ENCODE data around the gene LILRA6. TPM values are rescaled to one million over a fixed set of nuclear protein-coding genes. Genes with fewer than 3 reads are reported as not detected.

Gene LILRA6
- total and polyA plus RNA-seq, 10 of the 15 experiments (the other 5 are each of a cell fraction or from before 2014, with no cell fraction given): 0.04 to 1.7 (median 0.09) TPM; not detected in 2

GRCh38 chr19:54231077-54231931 is 11.3 kb downstream of the LILRA6 start (continued):
- TF ChIP-seq CTCF (IDR thresholded peaks at IDR 0.05 in 2 of 3, conservative IDR thresholded peaks at IDR 0.05 in 1 of 3; ENCODE audit: control insufficient read depth in 2 of 3, extremely low read depth in 1 of 3, insufficient read depth in 1 of 3, low read depth in 3 of 3, low read length in 3 of 3): peak; percentile 99; a peak in 5 of 6 replicates
- no peak for TF ChIP-seq HSF1 (IDR thresholded peaks at IDR 0.05; ENCODE audit: low read depth, low read length)
- TF ChIP-seq ZBTB40 (IDR thresholded peaks at IDR 0.05; ENCODE audit: borderline replicate concordance): no peak
- no peak for TF ChIP-seq ZNF384 (IDR thresholded peaks at IDR 0.05; ENCODE audit: borderline replicate concordance, low read depth, low read length)
- TF ChIP-seq IRF3 (IDR thresholded peaks at IDR 0.05): no peak
- TF ChIP-seq ZNF274 (IDR thresholded peaks at IDR 0.05; ENCODE audit: insufficient read depth, insufficient read length): no peak
- TF ChIP-seq SMAD1 (IDR thresholded peaks at IDR 0.05; ENCODE audit: low read depth, partially characterized antibody): no peak
- no peak for TF ChIP-seq ZNF622 (IDR thresholded peaks at IDR 0.05)
- no peak for TF ChIP-seq CBFB (IDR thresholded peaks at IDR 0.05; ENCODE audit: low read depth)
- no peak for TF ChIP-seq RFX5 (IDR thresholded peaks at IDR 0.05; ENCODE audit: low read depth, low read length)
- no peak for TF ChIP-seq CHD2 (IDR thresholded peaks at IDR 0.05; ENCODE audit: borderline replicate concordance, low read depth, low read length)
- TF ChIP-seq CHD1 (IDR thresholded peaks at IDR 0.05; ENCODE audit: low read depth, low read length): no peak
- TF ChIP-seq ATF2 (IDR thresholded peaks at IDR 0.05; ENCODE audit: low read length): no peak
- TF ChIP-seq SUZ12 (IDR thresholded peaks at IDR 0.05; ENCODE audit: unreplicated experiment): no peak
- no peak; the same call in 1 of the 2 replicates for TF ChIP-seq PKNOX1 (IDR thresholded peaks at IDR 0.05)
- TF ChIP-seq NFXL1 (IDR thresholded peaks at IDR 0.05; ENCODE audit: borderline replicate concordance): no peak
